ENCODE results near the gene CAMTA1.

CAMTA1 gene

GRCh38 chr1:7315946-7316345, 530.7 kb downstream of the CAMTA1 start:
- H3K9me3 ChIP-seq (ENCODE audit: insufficient read depth, low read depth, low read length) = no peaks in the 10 kb centered on the region
- H2BK120ac ChIP-seq (ENCODE audit: insufficient read depth, low read length, poor library complexity) = no peak overlapping the region
- no peak overlapping the region for H2AK5ac ChIP-seq (ENCODE audit: low read length)
- no peak overlapping the region for H4K12ac ChIP-seq (ENCODE audit: low read depth, low read length)
- H3K36me3 ChIP-seq (ENCODE audit: control insufficient read depth in 1 of 2, insufficient read depth in 2 of 2, low read length in 2 of 2) = no peaks in the 10 kb centered on the region
- no peak overlapping the region for H3K14ac ChIP-seq (ENCODE audit: low read length)
- H3K79me1 ChIP-seq (ENCODE audit: low read length) = no peaks in the 10 kb centered on the region
- H3K23ac ChIP-seq (ENCODE audit: low read length) = no peak overlapping the region
- WGBS (ENCODE audit: extremely low coverage, insufficient coverage, insufficient read length) = no CpG with 5 or more reads among the region's 6 CpGs
- H3K9ac ChIP-seq (ENCODE audit: low read length) = no peak overlapping the region
- H3K79me2 ChIP-seq (ENCODE audit: control insufficient read depth, insufficient read depth, low read length, poor library complexity) = no peaks in the 10 kb centered on the region
- no peaks in the 10 kb centered on the region for H3K27me3 ChIP-seq (ENCODE audit: insufficient read depth, low read length)
- no peak overlapping the region for H2BK12ac ChIP-seq (ENCODE audit: low read length)
- H3K18ac ChIP-seq (ENCODE audit: low read length) = no peak overlapping the region
- H2AFZ ChIP-seq (ENCODE audit: insufficient read depth, low read length, poor library complexity) = no peak overlapping the region
- H4K8ac ChIP-seq (ENCODE audit: low read depth, low read length) = no peak overlapping the region
- H4K91ac ChIP-seq (ENCODE audit: low read depth, low read length) = no peak overlapping the region
- H3K27ac ChIP-seq (ENCODE audit: low read depth, low read length) = no peak overlapping the region
- DNase-seq = no peak
- H3K4me3 ChIP-seq (ENCODE audit: low read depth, low read length) = no peak overlapping the region
- no peak overlapping the region for H2BK5ac ChIP-seq (ENCODE audit: low read depth, low read length, poor library complexity)
- no peak overlapping the region for H3K4me2 ChIP-seq (ENCODE audit: low read length)
- peaks cover 0 to 1% of the 10 kb centered on the region in 2 experiments for H3K4me1 ChIP-seq (ENCODE audit: control insufficient read depth in 1 of 2, insufficient read depth in 2 of 2, low read length in 2 of 2)
- no peak overlapping the region for H3K4ac ChIP-seq (ENCODE audit: low read depth, low read length)

- Histone ChIP-seq H3K18ac (ENCODE audit: low read length) (no peak overlapping the region), H3K36me3 (ENCODE audit: control insufficient read depth in 1 of 2, insufficient read depth in 2 of 2, low read length in 2 of 2) (no peaks in the 10 kb centered on the region), H3K4ac (ENCODE audit: low read depth, low read length) (no peak overlapping the region), H3K79me2 (ENCODE audit: control insufficient read depth, insufficient read depth, low read length, poor library complexity) (no peaks in the 10 kb centered on the region), H3K4me1 (ENCODE audit: control insufficient read depth in 1 of 2, insufficient read depth in 2 of 2, low read length in 2 of 2) (peaks cover 0 to 1% of the 10 kb centered on the region in 2 experiments), H3K4me3 (ENCODE audit: low read depth, low read length) (no peak overlapping the region), H2BK120ac (ENCODE audit: insufficient read depth, low read length, poor library complexity) (no peak overlapping the region), H3K27me3 (ENCODE audit: insufficient read depth, low read length) (no peaks in the 10 kb centered on the region), H2AK5ac (ENCODE audit: low read length) (no peak overlapping the region), H3K4me2 (ENCODE audit: low read length) (no peak overlapping the region), H3K27ac (ENCODE audit: low read depth, low read length) (no peak overlapping the region), H4K8ac (ENCODE audit: low read depth, low read length) (no peak overlapping the region), H4K12ac (ENCODE audit: low read depth, low read length) (no peak overlapping the region), H3K9ac (ENCODE audit: low read length) (no peak overlapping the region), H2BK12ac (ENCODE audit: low read length) (no peak overlapping the region), H2BK5ac (ENCODE audit: low read depth, low read length, poor library complexity) (no peak overlapping the region), H3K23ac (ENCODE audit: low read length) (no peak overlapping the region), H3K14ac (ENCODE audit: low read length) (no peak overlapping the region), H3K9me3 (ENCODE audit: insufficient read depth, low read depth, low read length) (no peaks in the 10 kb centered on the region), H3K79me1 (ENCODE audit: low read length) (no peaks in the 10 kb centered on the region), H2AFZ (ENCODE audit: insufficient read depth, low read length, poor library complexity) (no peak overlapping the region), H4K91ac (ENCODE audit: low read depth, low read length) (no peak overlapping the region)
- DNase-seq = no peak
- WGBS (ENCODE audit: extremely low coverage, insufficient coverage, insufficient read length) = no CpG with 5 or more reads among the region's 2 CpGs
Observed at GRCh38 chr1:7317888-7318287, 532.6 kb downstream of the CAMTA1 start.

GRCh38 chr1:7319196-7319595, 533.9 kb downstream of the CAMTA1 start:
- no peaks in the 10 kb centered on the region for H3K79me1 ChIP-seq (ENCODE audit: low read length)
- no peak overlapping the region for H3K9ac ChIP-seq (ENCODE audit: low read length)
- no peak overlapping the region for H2AFZ ChIP-seq (ENCODE audit: insufficient read depth, low read length, poor library complexity)
- H2AK5ac ChIP-seq (ENCODE audit: low read length) = no peak overlapping the region
- no peak overlapping the region for H4K8ac ChIP-seq (ENCODE audit: low read depth, low read length)
- no peak overlapping the region for H4K91ac ChIP-seq (ENCODE audit: low read depth, low read length)
- no peak overlapping the region for H3K23ac ChIP-seq (ENCODE audit: low read length)
- no peak overlapping the region for H3K4me3 ChIP-seq (ENCODE audit: low read depth, low read length)
- no peak for DNase-seq
- WGBS (ENCODE audit: extremely low coverage, insufficient coverage, insufficient read length) = no CpG with 5 or more reads among the region's 5 CpGs
- H3K4me1 ChIP-seq (ENCODE audit: control insufficient read depth in 1 of 2, insufficient read depth in 2 of 2, low read length in 2 of 2) = peaks cover 0 to under 1% of the 10 kb centered on the region in 2 experiments
- no peak overlapping the region for H2BK12ac ChIP-seq (ENCODE audit: low read length)
- no peak overlapping the region for H2BK120ac ChIP-seq (ENCODE audit: insufficient read depth, low read length, poor library complexity)
- no peak overlapping the region for H2BK5ac ChIP-seq (ENCODE audit: low read depth, low read length, poor library complexity)
- H3K4ac ChIP-seq (ENCODE audit: low read depth, low read length) = no peak overlapping the region
- no peak overlapping the region for H3K18ac ChIP-seq (ENCODE audit: low read length)
- H3K4me2 ChIP-seq (ENCODE audit: low read length) = no peak overlapping the region
- no peak overlapping the region for H3K27ac ChIP-seq (ENCODE audit: low read depth, low read length)
- no peaks in the 10 kb centered on the region for H3K36me3 ChIP-seq (ENCODE audit: control insufficient read depth in 1 of 2, insufficient read depth in 2 of 2, low read length in 2 of 2)
- no peak overlapping the region for H4K12ac ChIP-seq (ENCODE audit: low read depth, low read length)
- H3K9me3 ChIP-seq (ENCODE audit: insufficient read depth, low read depth, low read length) = no peaks in the 10 kb centered on the region
- no peak overlapping the region for H3K14ac ChIP-seq (ENCODE audit: low read length)
- H3K27me3 ChIP-seq (ENCODE audit: insufficient read depth, low read length) = no peaks in the 10 kb centered on the region
- no peaks in the 10 kb centered on the region for H3K79me2 ChIP-seq (ENCODE audit: control insufficient read depth, insufficient read depth, low read length, poor library complexity)

GRCh38 chr1:7320661-7321060, 535.4 kb downstream of the CAMTA1 start:
- DNase-seq = no peak
- Histone ChIP-seq H3K4ac (ENCODE audit: low read depth, low read length) (no peak overlapping the region), H2BK12ac (ENCODE audit: low read length) (no peak overlapping the region)

More at GRCh38 chr1:7320661-7321060, 535.4 kb downstream of the CAMTA1 start:
- Histone ChIP-seq H3K27me3 (ENCODE audit: insufficient read depth, low read length) (no peaks in the 10 kb centered on the region), H3K27ac (ENCODE audit: low read depth, low read length) (no peak overlapping the region), H3K23ac (ENCODE audit: low read length) (no peak overlapping the region), H3K4me2 (ENCODE audit: low read length) (no peak overlapping the region), H3K14ac (ENCODE audit: low read length) (no peak overlapping the region), H4K8ac (ENCODE audit: low read depth, low read length) (no peak overlapping the region), H3K9me3 (ENCODE audit: insufficient read depth, low read depth, low read length) (no peaks in the 10 kb centered on the region), H3K4me1 (ENCODE audit: control insufficient read depth in 1 of 2, insufficient read depth in 2 of 2, low read length in 2 of 2) (no peaks in the 10 kb centered on the region), H4K91ac (ENCODE audit: low read depth, low read length) (no peak overlapping the region), H3K79me2 (ENCODE audit: control insufficient read depth, insufficient read depth, low read length, poor library complexity) (no peaks in the 10 kb centered on the region), H3K9ac (ENCODE audit: low read length) (no peak overlapping the region), H3K79me1 (ENCODE audit: low read length) (no peaks in the 10 kb centered on the region), H3K36me3 (ENCODE audit: control insufficient read depth in 1 of 2, insufficient read depth in 2 of 2, low read length in 2 of 2) (no peaks in the 10 kb centered on the region), H2AK5ac (ENCODE audit: low read length) (no peak overlapping the region), H2BK120ac (ENCODE audit: insufficient read depth, low read length, poor library complexity) (no peak overlapping the region), H2BK5ac (ENCODE audit: low read depth, low read length, poor library complexity) (no peak overlapping the region), H3K4me3 (ENCODE audit: low read depth, low read length) (no peak overlapping the region), H4K12ac (ENCODE audit: low read depth, low read length) (no peak overlapping the region), H3K18ac (ENCODE audit: low read length) (no peak overlapping the region), H2AFZ (ENCODE audit: insufficient read depth, low read length, poor library complexity) (no peak overlapping the region)
